K562 (cell line): ENCODE measurements around the gene ECSCR. TPM values are rescaled to one million over a fixed set of nuclear protein-coding genes. Genes with fewer than 3 reads are reported as not detected.

Experiments used
- HDAC2 ChIP-seq: fragments of 450-650 bp; IDR thresholded peaks from 2 replicates; pipeline ENCODE4 v1.6.1; 2016; ENCODE audit warnings: mild to moderate bottlenecking
- JUNB ChIP-seq: fragments of 450-650 bp; formaldehyde crosslinking; conservative IDR thresholded peaks from 2 replicates; pipeline ENCODE4 v1.4.0; 2020; ENCODE audit warnings: mild to moderate bottlenecking
- KAT7 ChIP-seq: sonication (generic); formaldehyde crosslinking; IDR thresholded peaks from 2 replicates; pipeline ENCODE4 v1.8.0; 2022; ENCODE audit warnings: missing genetic modification reagents, mild to moderate bottlenecking, borderline replicate concordance
- KDM4B ChIP-seq, 2 experiments: fragments of 450-650 bp in 1 of 2; sonication (generic) in 1 of 2; IDR thresholded peaks; 2 replicates each; pipeline ENCODE4 v1.6.1; 2016 to 2017; ENCODE audit warnings: borderline replicate concordance in 2 of 2, antibody characterized with exemption in 1 of 2, low read depth in 1 of 2, mild to moderate bottlenecking in 1 of 2
- KLF16 ChIP-seq: IDR thresholded peaks from 2 replicates; pipeline ENCODE4 v1.6.1; 2016; ENCODE audit warnings: antibody characterized with exemption
- MBD2 ChIP-seq: sonication (generic); IDR thresholded peaks from 2 replicates; pipeline ENCODE4 v1.6.1; 2016; ENCODE audit warnings: low read depth, borderline replicate concordance
- NR1H2 ChIP-seq: sonication (generic); formaldehyde crosslinking; IDR thresholded peaks from 2 replicates; pipeline ENCODE4 v1.4.0; 2020; ENCODE audit warnings: mild to moderate bottlenecking, missing genetic modification reagents
- PHF8 ChIP-seq: fragments of 200-600 bp; sonication (generic); IDR thresholded peaks from 2 replicates; pipeline ENCODE4 v1.6.1; 2012; ENCODE audit warnings: mixed run types, mild to moderate bottlenecking, inconsistent platforms, low read length, moderate library complexity, borderline replicate concordance
- TOE1 ChIP-seq, 2 experiments: fragments of 450-650 bp in 1 of 2; sonication (generic) in 1 of 2; formaldehyde crosslinking in 1 of 2; IDR thresholded peaks; 2 replicates each; pipeline versions ENCODE4 v1.7.1 to v1.8.0; 2016 to 2022; ENCODE audit warnings: borderline replicate concordance in 2 of 2, mild to moderate bottlenecking in 2 of 2, antibody characterized with exemption in 1 of 2, inconsistent platforms in 1 of 2, low read depth in 1 of 2, missing genetic modification reagents in 1 of 2, moderate library complexity in 1 of 2
- ZFP36 ChIP-seq: fragments of 150-350 bp; IDR thresholded peaks from 2 replicates; pipeline ENCODE4 v1.6.1; 2018; ENCODE audit warnings: low read length, low read depth; ENCODE audit not compliant: partially characterized antibody
- ZKSCAN3 ChIP-seq: fragments of 250-450 bp; sonication (Bioruptor Pico); IDR thresholded peaks from 2 replicates; pipeline ENCODE4 v1.4.0; 2020
- ZNF217 ChIP-seq: sonication (generic); formaldehyde crosslinking; IDR thresholded peaks from 2 replicates; pipeline ENCODE4 v1.8.0; 2022; ENCODE audit warnings: mild to moderate bottlenecking, missing genetic modification reagents
- ZNF3 ChIP-seq: fragments of 250-450 bp; sonication (Bioruptor Pico); IDR thresholded peaks from 2 replicates; pipeline ENCODE4 v1.5.0; 2021; ENCODE audit warnings: mild to moderate bottlenecking, moderate library complexity
- polyA plus RNA-seq, 8 experiments: library from polyadenylated mRNA; depleted of rRNA in 4 of 8; stranded (reverse) in 5 of 8; unstranded in 3 of 8; fragments of >200 nt; fragmentation: Nextera tagmentation in 2 of 8; fragmentation: Illumina TruSeq in 1 of 8; extraction: Ambion mirVana in 2 of 8; extraction: Trizol in 1 of 8; gene quantifications; 2 replicates each; pipeline versions ENCODE4 v1.2.1 to v1.2.3, GENCODE V29; 2011 to 2014; ENCODE audit warnings: inconsistent platforms in 1 of 8, missing spikeins in 1 of 8
- total RNA-seq, 7 experiments: library from RNA; depleted of rRNA in 6 of 7; stranded (reverse); fragments of >200 nt in 6 of 7; fragmentation: Illumina TruSeq in 2 of 7; extraction: Trizol in 2 of 7; gene quantifications; 2 replicates each; pipeline versions ENCODE4 v1.2.1 to v1.2.3, GENCODE V29; 2011 to 2021; ENCODE audit warnings: low replicate concordance in 1 of 7
- TF ChIP-seq, protein P1 (sequence below): fragments of 450-650 bp; formaldehyde crosslinking; IDR thresholded peaks from 2 replicates; pipeline ENCODE4 v1.4.0; 2020; ENCODE audit warnings: mild to moderate bottlenecking, moderate library complexity
- TF ChIP-seq, protein P2 (sequence below), 2 experiments: IDR thresholded peaks; 2 replicates each; pipeline ENCODE4 v1.6.1; 2011; ENCODE audit warnings: borderline replicate concordance in 1 of 2, control low read depth in 1 of 2, low read depth in 1 of 2, low read length in 1 of 2, mild to moderate bottlenecking in 1 of 2, mixed read lengths in 1 of 2, moderate library complexity in 1 of 2; ENCODE audit not compliant: insufficient read depth in 1 of 2, insufficient read length in 1 of 2, poor library complexity in 1 of 2, severe bottlenecking in 1 of 2; ENCODE audit errors: extremely low read depth in 1 of 2
- TF ChIP-seq, protein P3 (sequence below): sonication (generic); formaldehyde crosslinking; IDR thresholded peaks from 2 replicates; pipeline ENCODE4 v1.8.0; 2022; ENCODE audit warnings: missing genetic modification reagents, mild to moderate bottlenecking, moderate library complexity, borderline replicate concordance
- TF ChIP-seq, protein P4 (sequence below), 2 experiments: fragments of 450-650 bp; IDR thresholded peaks; 2 replicates each; pipeline ENCODE4 v1.6.1; 2018; ENCODE audit warnings: mild to moderate bottlenecking in 2 of 2, low read depth in 1 of 2; ENCODE audit not compliant: partially characterized antibody in 2 of 2

The ECSCR gene
- total and polyA plus RNA-seq, 9 of the 15 experiments (the other 6 are each of a cell fraction or from before 2014, with no cell fraction given): 0.10 to 0.25 (median 0.13) TPM; not detected in 6

DNA sequence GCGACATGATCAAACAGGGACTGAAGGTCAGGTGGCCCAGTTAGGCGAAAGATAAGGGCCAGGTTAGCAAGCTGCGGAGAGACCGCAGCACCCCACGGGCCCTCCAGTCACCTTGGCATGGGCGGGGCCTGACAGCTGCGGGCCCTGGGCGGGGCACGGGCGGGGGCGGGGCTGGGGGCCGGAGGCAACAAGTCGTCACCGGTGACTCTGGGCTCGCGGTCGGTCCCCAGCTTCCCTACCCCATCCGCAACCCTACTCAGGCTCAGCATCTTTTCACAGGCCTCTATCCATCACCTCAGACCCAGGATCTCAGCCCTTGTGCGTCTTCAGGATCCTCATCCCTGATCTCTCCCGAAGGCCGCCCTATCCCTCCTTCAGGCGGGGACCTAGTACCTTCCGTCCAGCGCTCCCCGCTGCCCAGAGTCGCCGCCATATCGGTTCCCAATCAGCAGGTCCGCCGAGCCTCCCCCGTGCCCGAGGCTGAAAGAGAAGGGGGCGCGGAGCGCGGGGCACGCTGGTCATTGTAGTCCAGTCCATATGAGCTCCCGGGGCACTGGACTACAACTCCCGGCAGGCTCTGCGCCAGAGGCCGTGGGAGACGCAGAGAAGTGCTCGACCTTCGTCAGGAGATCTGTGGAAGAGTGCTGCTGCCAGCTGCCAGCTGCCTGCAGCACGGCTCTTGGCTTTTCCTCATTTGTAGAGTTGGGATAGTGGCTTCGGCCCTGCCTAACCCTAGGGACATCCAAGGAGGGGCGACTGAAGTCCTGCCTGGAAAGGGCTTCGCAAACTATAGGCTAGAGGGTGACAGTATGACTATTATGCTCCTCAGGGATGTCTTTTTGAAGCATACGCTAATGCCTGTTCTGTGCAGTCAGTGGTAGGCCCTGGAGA is 23.3 kb downstream of the ECSCR start, which contains the start of gene DNAJC18 (continued):
- TF ChIP-seq, protein P1, sequence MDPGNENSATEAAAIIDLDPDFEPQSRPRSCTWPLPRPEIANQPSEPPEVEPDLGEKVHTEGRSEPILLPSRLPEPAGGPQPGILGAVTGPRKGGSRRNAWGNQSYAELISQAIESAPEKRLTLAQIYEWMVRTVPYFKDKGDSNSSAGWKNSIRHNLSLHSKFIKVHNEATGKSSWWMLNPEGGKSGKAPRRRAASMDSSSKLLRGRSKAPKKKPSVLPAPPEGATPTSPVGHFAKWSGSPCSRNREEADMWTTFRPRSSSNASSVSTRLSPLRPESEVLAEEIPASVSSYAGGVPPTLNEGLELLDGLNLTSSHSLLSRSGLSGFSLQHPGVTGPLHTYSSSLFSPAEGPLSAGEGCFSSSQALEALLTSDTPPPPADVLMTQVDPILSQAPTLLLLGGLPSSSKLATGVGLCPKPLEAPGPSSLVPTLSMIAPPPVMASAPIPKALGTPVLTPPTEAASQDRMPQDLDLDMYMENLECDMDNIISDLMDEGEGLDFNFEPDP: no peak
- TF ChIP-seq PHF8: peak; percentile 67; the same call in 1 of the 2 replicates
- TF ChIP-seq KDM4B (IDR thresholded peaks at IDR 0.05; ENCODE audit: borderline replicate concordance in 2 of 2, low read depth in 1 of 2): peak in 1 of 2 experiments; percentile 66; a peak in 1 of 4 replicates
- no peak for TF ChIP-seq ZFP36
- TF ChIP-seq MBD2: peak; percentile 64; the same call in 1 of the 2 replicates
- TF ChIP-seq TOE1 (IDR thresholded peaks at IDR 0.05; ENCODE audit: borderline replicate concordance): 0 out of 2 replicates have a peak, but pooled peaks have one; percentile 39
- no peak for TF ChIP-seq TOE1 (CRISPR knock-in tag; IDR thresholded peaks at IDR 0.05; ENCODE audit: borderline replicate concordance, low read depth)
- TF ChIP-seq ZNF3 (CRISPR knock-in tag): no peak
- TF ChIP-seq, protein P2, sequence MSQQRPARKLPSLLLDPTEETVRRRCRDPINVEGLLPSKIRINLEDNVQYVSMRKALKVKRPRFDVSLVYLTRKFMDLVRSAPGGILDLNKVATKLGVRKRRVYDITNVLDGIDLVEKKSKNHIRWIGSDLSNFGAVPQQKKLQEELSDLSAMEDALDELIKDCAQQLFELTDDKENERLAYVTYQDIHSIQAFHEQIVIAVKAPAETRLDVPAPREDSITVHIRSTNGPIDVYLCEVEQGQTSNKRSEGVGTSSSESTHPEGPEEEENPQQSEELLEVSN (IDR thresholded peaks at IDR 0.05; ENCODE audit: borderline replicate concordance in 1 of 2, extremely low read depth in 1 of 2, insufficient read depth in 1 of 2, insufficient read length in 1 of 2, low read depth in 1 of 2, low read length in 1 of 2, poor library complexity in 1 of 2, severe bottlenecking in 1 of 2): peak in 1 of 2 experiments; percentile 19
- TF ChIP-seq ZKSCAN3 (CRISPR knock-in tag): no peak
- TF ChIP-seq NR1H2: 0 out of 2 replicates have a peak, but pooled peaks have one; percentile 23
- TF ChIP-seq, protein P3, sequence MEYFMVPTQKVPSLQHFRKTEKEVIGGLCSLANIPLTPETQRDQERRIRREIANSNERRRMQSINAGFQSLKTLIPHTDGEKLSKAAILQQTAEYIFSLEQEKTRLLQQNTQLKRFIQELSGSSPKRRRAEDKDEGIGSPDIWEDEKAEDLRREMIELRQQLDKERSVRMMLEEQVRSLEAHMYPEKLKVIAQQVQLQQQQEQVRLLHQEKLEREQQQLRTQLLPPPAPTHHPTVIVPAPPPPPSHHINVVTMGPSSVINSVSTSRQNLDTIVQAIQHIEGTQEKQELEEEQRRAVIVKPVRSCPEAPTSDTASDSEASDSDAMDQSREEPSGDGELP (CRISPR knock-in tag): peak; percentile 92
- TF ChIP-seq ZNF217 (CRISPR knock-in tag): no peak
- TF ChIP-seq, protein P4, sequence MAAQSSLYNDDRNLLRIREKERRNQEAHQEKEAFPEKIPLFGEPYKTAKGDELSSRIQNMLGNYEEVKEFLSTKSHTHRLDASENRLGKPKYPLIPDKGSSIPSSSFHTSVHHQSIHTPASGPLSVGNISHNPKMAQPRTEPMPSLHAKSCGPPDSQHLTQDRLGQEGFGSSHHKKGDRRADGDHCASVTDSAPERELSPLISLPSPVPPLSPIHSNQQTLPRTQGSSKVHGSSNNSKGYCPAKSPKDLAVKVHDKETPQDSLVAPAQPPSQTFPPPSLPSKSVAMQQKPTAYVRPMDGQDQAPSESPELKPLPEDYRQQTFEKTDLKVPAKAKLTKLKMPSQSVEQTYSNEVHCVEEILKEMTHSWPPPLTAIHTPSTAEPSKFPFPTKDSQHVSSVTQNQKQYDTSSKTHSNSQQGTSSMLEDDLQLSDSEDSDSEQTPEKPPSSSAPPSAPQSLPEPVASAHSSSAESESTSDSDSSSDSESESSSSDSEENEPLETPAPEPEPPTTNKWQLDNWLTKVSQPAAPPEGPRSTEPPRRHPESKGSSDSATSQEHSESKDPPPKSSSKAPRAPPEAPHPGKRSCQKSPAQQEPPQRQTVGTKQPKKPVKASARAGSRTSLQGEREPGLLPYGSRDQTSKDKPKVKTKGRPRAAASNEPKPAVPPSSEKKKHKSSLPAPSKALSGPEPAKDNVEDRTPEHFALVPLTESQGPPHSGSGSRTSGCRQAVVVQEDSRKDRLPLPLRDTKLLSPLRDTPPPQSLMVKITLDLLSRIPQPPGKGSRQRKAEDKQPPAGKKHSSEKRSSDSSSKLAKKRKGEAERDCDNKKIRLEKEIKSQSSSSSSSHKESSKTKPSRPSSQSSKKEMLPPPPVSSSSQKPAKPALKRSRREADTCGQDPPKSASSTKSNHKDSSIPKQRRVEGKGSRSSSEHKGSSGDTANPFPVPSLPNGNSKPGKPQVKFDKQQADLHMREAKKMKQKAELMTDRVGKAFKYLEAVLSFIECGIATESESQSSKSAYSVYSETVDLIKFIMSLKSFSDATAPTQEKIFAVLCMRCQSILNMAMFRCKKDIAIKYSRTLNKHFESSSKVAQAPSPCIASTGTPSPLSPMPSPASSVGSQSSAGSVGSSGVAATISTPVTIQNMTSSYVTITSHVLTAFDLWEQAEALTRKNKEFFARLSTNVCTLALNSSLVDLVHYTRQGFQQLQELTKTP (IDR thresholded peaks at IDR 0.05; ENCODE audit: low read depth in 1 of 2, partially characterized antibody in 2 of 2): peak; percentile 43 to 95
- TF ChIP-seq KAT7 (CRISPR knock-in tag): 0 out of 2 replicates have a peak, but pooled peaks have one; percentile 17
- TF ChIP-seq HDAC2: peak; percentile 94
- TF ChIP-seq JUNB: no peak
- TF ChIP-seq KLF16: no peak; the same call in 1 of the 2 replicates
